Measurements from ENCODE around the gene NLGN3.

- TF ChIP-seq, protein P1, sequence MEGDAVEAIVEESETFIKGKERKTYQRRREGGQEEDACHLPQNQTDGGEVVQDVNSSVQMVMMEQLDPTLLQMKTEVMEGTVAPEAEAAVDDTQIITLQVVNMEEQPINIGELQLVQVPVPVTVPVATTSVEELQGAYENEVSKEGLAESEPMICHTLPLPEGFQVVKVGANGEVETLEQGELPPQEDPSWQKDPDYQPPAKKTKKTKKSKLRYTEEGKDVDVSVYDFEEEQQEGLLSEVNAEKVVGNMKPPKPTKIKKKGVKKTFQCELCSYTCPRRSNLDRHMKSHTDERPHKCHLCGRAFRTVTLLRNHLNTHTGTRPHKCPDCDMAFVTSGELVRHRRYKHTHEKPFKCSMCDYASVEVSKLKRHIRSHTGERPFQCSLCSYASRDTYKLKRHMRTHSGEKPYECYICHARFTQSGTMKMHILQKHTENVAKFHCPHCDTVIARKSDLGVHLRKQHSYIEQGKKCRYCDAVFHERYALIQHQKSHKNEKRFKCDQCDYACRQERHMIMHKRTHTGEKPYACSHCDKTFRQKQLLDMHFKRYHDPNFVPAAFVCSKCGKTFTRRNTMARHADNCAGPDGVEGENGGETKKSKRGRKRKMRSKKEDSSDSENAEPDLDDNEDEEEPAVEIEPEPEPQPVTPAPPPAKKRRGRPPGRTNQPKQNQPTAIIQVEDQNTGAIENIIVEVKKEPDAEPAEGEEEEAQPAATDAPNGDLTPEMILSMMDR (conservative IDR thresholded peaks at IDR 0.05 in 1 of 2, IDR thresholded peaks at IDR 0.05 in 1 of 2; ENCODE audit: low read depth in 1 of 2, low read length in 2 of 2), result no peak
- no peak for TF ChIP-seq EZH2 (IDR thresholded peaks at IDR 0.05; ENCODE audit: low read length, missing control alignments)
Observed at GRCh38 chrX:71100581-71101505, 43.8 kb upstream of the NLGN3 start.

All from fibroblast of lung (primary cell).